Erythroblast (primary cell): ENCODE data around the gene PTDSS2.

Experiments used
- GATA1 ChIP-seq: IDR thresholded peaks from 2 replicates; pipeline ENCODE4 v1.6.1; 2011; ENCODE audit warnings: low read depth, mild to moderate bottlenecking, control low read depth, low read length, moderate library complexity
- POLR2A ChIP-seq: IDR thresholded peaks from 2 replicates; pipeline ENCODE4 v1.6.1; 2011; ENCODE audit warnings: mild to moderate bottlenecking, low read length

DNA sequence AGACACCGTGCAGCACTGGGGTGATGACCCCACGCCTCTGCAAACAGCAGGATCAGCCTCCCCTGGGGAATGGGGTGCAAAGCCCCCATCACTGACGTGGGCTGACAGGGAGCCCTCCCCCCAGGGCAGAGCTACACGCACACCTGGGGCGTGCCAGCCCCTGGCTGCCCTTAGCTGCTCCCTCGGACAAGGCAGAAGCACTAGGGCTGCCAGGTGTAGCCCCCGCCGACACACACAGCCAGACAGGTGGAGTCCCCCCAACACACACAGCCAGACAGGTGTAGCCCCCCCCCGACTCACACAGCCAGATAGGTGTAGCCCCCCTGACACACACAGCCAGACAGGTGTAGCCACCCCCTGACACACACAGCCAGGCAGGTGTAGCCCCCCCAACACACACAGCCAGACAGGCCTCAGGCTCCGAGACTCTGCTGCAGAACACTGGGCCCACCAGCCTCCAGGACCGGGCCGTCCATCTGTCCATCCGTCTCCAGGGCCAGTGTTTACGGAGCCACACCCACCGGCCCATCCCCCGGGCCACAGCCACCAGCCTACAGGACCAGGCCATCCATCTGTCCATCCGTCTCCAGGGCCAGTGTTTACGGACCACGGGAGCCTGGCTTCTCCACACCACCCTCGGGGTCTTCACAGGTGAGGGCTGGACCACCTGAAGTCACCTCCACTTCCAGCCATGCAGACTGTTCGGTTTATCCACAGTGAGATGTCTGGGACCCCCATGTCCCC, 11.8 kb upstream of the PTDSS2 start:
- TF ChIP-seq POLR2A (no peak), GATA1 (no peak)
